HCT116 (cell line): ENCODE results near the gene ADPRS.

Experiments
- CTCF ChIP-seq, 3 experiments: fragments of 200-600 bp in 1 of 3; sonication (generic) in 1 of 3; IDR thresholded peaks in 2 of 3; conservative IDR thresholded peaks in 1 of 3; 2 replicates each; pipeline ENCODE4 v1.5.1; 2012 to 2017; ENCODE audit warnings: low read depth in 2 of 3, low read length in 2 of 3, antibody characterized with exemption in 1 of 3, borderline replicate concordance in 1 of 3, control low read depth in 1 of 3, mild to moderate bottlenecking in 1 of 3, mixed read lengths in 1 of 3, mixed run types in 1 of 3, moderate library complexity in 1 of 3; ENCODE audit not compliant: insufficient read depth in 1 of 3
- YY1 ChIP-seq: IDR thresholded peaks from 2 replicates; pipeline ENCODE4 v1.6.1; 2011; ENCODE audit warnings: low read length, low read depth, moderate library complexity, mild to moderate bottlenecking; ENCODE audit not compliant: insufficient replicate concordance; ENCODE audit errors: extremely low read depth

- TF ChIP-seq CTCF (IDR thresholded peaks at IDR 0.05 in 2 of 3, conservative IDR thresholded peaks at IDR 0.05 in 1 of 3; ENCODE audit: borderline replicate concordance in 1 of 3, insufficient read depth in 1 of 3, low read depth in 2 of 3, low read length in 2 of 3) (no peak), YY1 (no peak)
Observed at GRCh38 chr1:36097693-36098585, 9.2 kb downstream of the ADPRS start.
